Nephron progenitor cell (in vitro differentiated cells): ENCODE results near the gene TF.

ENCODE experiments used
- DNase-seq: peaks from one replicate; pipeline ENCODE4 v3.0.0; 2021
- H3K27ac Mint-ChIP-seq: 2 replicates; pipeline ENCODE4 v1.8.0; 2021; ENCODE audit warnings: mild to moderate bottlenecking, moderate library complexity, mixed read lengths
- H3K27me3 Mint-ChIP-seq: 2 replicates; pipeline ENCODE4 v1.8.0; 2021; ENCODE audit warnings: mild to moderate bottlenecking, low read depth, mixed read lengths; ENCODE audit not compliant: poor library complexity
- H3K36me3 Mint-ChIP-seq: 2 replicates; pipeline ENCODE4 v1.8.0; 2021; ENCODE audit warnings: low read depth, mixed read lengths
- H3K4me1 Mint-ChIP-seq: 2 replicates; pipeline ENCODE4 v1.8.0; 2021; ENCODE audit warnings: mixed read lengths
- H3K4me3 Mint-ChIP-seq: 2 replicates; pipeline ENCODE4 v1.8.0; 2021; ENCODE audit warnings: mild to moderate bottlenecking, moderate library complexity, mixed read lengths
- H3K9me3 Mint-ChIP-seq: 2 replicates; pipeline ENCODE4 v1.8.0; 2021; ENCODE audit warnings: mild to moderate bottlenecking, moderate library complexity, mixed read lengths
- CTCF ChIP-seq: fragments of 200-600 bp; sonication (generic); IDR thresholded peaks from 2 replicates; pipeline ENCODE4 v1.5.0; 2021; ENCODE audit warnings: antibody characterized with exemption

Gene TF

GRCh38 chr3:133837487-133838295 lies 91.5 kb downstream of the TF start:
- H3K9me3 Mint-ChIP-seq, result no peaks in the 10 kb centered on the region
- TF ChIP-seq CTCF, result no peak
- H3K36me3 Mint-ChIP-seq, result no peaks in the 10 kb centered on the region
- DNase-seq, result no peak
- no peak overlapping the region for H3K4me3 Mint-ChIP-seq
- H3K4me1 Mint-ChIP-seq, result no peaks in the 10 kb centered on the region
- peaks cover 3% of the 10 kb centered on the region for H3K27me3 Mint-ChIP-seq
- H3K27ac Mint-ChIP-seq, result no peak overlapping the region

- no peak for DNase-seq
- Mint-ChIP-seq H3K9me3 (no peaks in the 10 kb centered on the region), H3K4me3 (no peak overlapping the region), H3K27me3 (peaks cover 3% of the 10 kb centered on the region), H3K27ac (no peak overlapping the region), H3K36me3 (no peaks in the 10 kb centered on the region), H3K4me1 (no peaks in the 10 kb centered on the region)
- TF ChIP-seq CTCF, result no peak
Measured at GRCh38 chr3:133838296-133838789, 92.2 kb downstream of the TF start.

- DNase-seq, result no peak
- no peaks in the 10 kb centered on the region for H3K9me3 Mint-ChIP-seq
Measured at GRCh38 chr3:133838916-133839800, 93.0 kb downstream of the TF start.

GRCh38 chr3:133840055-133840737 lies 94.0 kb downstream of the TF start:
- TF ChIP-seq CTCF, result no peak
- peaks cover under 1% of the 10 kb centered on the region for H3K9me3 Mint-ChIP-seq
- H3K4me1 Mint-ChIP-seq, result no peaks in the 10 kb centered on the region
- no peaks in the 10 kb centered on the region for H3K36me3 Mint-ChIP-seq
- no peak overlapping the region for H3K4me3 Mint-ChIP-seq
- no peak overlapping the region for H3K27ac Mint-ChIP-seq
- H3K27me3 Mint-ChIP-seq, result peaks cover 3% of the 10 kb centered on the region
- no peak for DNase-seq

More at GRCh38 chr3:133838916-133839800, 93.0 kb downstream of the TF start:
- Mint-ChIP-seq H3K36me3 (no peaks in the 10 kb centered on the region), H3K4me1 (no peaks in the 10 kb centered on the region), H3K4me3 (no peak overlapping the region), H3K27me3 (peaks cover 3% of the 10 kb centered on the region), H3K27ac (no peak overlapping the region)
- no peak for TF ChIP-seq CTCF

- Mint-ChIP-seq H3K9me3 (peaks cover 5% of the 10 kb centered on the region), H3K27ac (no peak overlapping the region), H3K27me3 (peaks cover 3% of the 10 kb centered on the region), H3K4me1 (no peaks in the 10 kb centered on the region), H3K36me3 (no peaks in the 10 kb centered on the region), H3K4me3 (no peak overlapping the region)
- no peak for TF ChIP-seq CTCF
- DNase-seq, result no peak
Measured at GRCh38 chr3:133840767-133841166, 94.6 kb downstream of the TF start.
